Lower leg skin (tissue), 3 donors: ENCODE results near the gene TPK1.

Experiments used
- POLR2A ChIP-seq, 2 donors: fragments of 450-650 bp; IDR thresholded peaks; one replicate each; pipeline ENCODE4 v1.6.1; 2016 to 2017; ENCODE audit warnings: antibody characterized with exemption in 2 of 2, mild to moderate bottlenecking in 1 of 2, moderate library complexity in 1 of 2
- TF ChIP-seq, protein P1 (sequence below), 3 donors: fragments of 450-650 bp; IDR thresholded peaks; one replicate each; pipeline ENCODE4 v1.5.1; 2016; ENCODE audit warnings: antibody characterized with exemption in 3 of 3, mild to moderate bottlenecking in 3 of 3, moderate library complexity in 2 of 3

GRCh38 chr7:144817001-144817400 lies 18.9 kb downstream of the TPK1 start:
- TF ChIP-seq, protein P1, sequence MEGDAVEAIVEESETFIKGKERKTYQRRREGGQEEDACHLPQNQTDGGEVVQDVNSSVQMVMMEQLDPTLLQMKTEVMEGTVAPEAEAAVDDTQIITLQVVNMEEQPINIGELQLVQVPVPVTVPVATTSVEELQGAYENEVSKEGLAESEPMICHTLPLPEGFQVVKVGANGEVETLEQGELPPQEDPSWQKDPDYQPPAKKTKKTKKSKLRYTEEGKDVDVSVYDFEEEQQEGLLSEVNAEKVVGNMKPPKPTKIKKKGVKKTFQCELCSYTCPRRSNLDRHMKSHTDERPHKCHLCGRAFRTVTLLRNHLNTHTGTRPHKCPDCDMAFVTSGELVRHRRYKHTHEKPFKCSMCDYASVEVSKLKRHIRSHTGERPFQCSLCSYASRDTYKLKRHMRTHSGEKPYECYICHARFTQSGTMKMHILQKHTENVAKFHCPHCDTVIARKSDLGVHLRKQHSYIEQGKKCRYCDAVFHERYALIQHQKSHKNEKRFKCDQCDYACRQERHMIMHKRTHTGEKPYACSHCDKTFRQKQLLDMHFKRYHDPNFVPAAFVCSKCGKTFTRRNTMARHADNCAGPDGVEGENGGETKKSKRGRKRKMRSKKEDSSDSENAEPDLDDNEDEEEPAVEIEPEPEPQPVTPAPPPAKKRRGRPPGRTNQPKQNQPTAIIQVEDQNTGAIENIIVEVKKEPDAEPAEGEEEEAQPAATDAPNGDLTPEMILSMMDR (IDR thresholded peaks at IDR 0.05), result no peak
- no peak for TF ChIP-seq POLR2A (IDR thresholded peaks at IDR 0.05)
